ENCODE results near the gene VAMP2. TPM values are rescaled to one million over a fixed set of nuclear protein-coding genes. Genes with fewer than 3 reads are reported as not detected.

The VAMP2 gene
- total and polyA plus RNA-seq, 9 of the 15 experiments (the other 6 are each of a cell fraction or from before 2014, with no cell fraction given): 2.3 to 31.8 (median 6.0) TPM

DNA sequence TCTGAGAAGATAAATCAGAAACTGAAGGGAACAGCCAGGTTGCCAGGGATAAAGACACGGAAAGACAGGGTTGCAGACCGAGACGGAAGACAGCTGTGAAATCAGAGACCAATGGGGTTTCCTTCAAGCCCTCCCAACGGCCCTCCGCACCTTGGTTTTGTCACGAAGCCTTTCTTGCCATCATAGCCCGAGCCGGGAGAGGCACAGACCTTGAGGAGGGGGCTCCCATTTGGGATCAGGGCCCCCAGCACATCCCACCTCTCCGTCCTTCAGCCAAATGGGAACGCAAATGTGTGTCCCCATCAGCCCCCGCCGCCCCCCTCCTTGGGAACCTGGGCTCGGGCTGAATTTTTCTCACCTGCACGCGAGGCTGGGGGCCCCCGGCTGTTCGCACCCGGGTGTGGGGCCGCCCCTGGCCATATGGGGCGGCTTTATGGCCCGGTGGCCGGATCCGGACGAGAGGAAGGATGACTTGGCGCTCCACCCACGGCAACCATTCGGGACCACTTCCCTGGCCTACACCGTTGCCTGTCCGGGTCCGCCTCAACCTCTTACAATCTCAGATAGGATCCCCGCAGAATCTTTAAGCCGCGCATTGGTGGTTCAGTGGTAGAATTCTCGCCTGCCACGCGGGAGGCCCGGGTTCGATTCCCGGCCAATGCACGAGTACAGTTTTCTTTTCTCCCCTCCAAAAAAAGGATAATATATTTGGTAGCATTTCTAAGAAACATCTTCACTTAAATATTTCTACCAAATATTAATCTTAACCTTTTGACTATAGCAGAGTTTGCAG is 37.4 kb downstream of the VAMP2 start (continued):
- no peak for TF ChIP-seq ZBTB7A (IDR thresholded peaks at IDR 0.05; ENCODE audit: borderline replicate concordance, control insufficient read depth, low read depth, low read length)
- TF ChIP-seq IFI16 (CRISPR knock-in tag; IDR thresholded peaks at IDR 0.05): no peak
- no peak for TF ChIP-seq FOXA1 (IDR thresholded peaks at IDR 0.05; ENCODE audit: borderline replicate concordance)
- TF ChIP-seq SMC3 (conservative IDR thresholded peaks at IDR 0.05; ENCODE audit: insufficient read depth, low read depth, low read length): no peak
- no peak for TF ChIP-seq HDAC3 (IDR thresholded peaks at IDR 0.05; ENCODE audit: borderline replicate concordance, partially characterized antibody)
- TF ChIP-seq ZBTB34 (CRISPR knock-in tag; IDR thresholded peaks at IDR 0.05): no peak
- no peak for TF ChIP-seq ARID1B (IDR thresholded peaks at IDR 0.05)
- no peak for TF ChIP-seq ZNF24 (IDR thresholded peaks at IDR 0.05)
- TF ChIP-seq, protein P1, sequence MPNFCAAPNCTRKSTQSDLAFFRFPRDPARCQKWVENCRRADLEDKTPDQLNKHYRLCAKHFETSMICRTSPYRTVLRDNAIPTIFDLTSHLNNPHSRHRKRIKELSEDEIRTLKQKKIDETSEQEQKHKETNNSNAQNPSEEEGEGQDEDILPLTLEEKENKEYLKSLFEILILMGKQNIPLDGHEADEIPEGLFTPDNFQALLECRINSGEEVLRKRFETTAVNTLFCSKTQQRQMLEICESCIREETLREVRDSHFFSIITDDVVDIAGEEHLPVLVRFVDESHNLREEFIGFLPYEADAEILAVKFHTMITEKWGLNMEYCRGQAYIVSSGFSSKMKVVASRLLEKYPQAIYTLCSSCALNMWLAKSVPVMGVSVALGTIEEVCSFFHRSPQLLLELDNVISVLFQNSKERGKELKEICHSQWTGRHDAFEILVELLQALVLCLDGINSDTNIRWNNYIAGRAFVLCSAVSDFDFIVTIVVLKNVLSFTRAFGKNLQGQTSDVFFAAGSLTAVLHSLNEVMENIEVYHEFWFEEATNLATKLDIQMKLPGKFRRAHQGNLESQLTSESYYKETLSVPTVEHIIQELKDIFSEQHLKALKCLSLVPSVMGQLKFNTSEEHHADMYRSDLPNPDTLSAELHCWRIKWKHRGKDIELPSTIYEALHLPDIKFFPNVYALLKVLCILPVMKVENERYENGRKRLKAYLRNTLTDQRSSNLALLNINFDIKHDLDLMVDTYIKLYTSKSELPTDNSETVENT (CRISPR knock-in tag; IDR thresholded peaks at IDR 0.05): no peak
- TF ChIP-seq ZNF41 (CRISPR knock-in tag; conservative IDR thresholded peaks at IDR 0.05): no peak
- TF ChIP-seq BRD4 (IDR thresholded peaks at IDR 0.05): peak; percentile 70; the same call in 1 of the 2 replicates
- TF ChIP-seq NFE2 (IDR thresholded peaks at IDR 0.05; ENCODE audit: low read depth): peak; percentile 55; the same call in 1 of the 2 replicates
- TF ChIP-seq, protein P2, sequence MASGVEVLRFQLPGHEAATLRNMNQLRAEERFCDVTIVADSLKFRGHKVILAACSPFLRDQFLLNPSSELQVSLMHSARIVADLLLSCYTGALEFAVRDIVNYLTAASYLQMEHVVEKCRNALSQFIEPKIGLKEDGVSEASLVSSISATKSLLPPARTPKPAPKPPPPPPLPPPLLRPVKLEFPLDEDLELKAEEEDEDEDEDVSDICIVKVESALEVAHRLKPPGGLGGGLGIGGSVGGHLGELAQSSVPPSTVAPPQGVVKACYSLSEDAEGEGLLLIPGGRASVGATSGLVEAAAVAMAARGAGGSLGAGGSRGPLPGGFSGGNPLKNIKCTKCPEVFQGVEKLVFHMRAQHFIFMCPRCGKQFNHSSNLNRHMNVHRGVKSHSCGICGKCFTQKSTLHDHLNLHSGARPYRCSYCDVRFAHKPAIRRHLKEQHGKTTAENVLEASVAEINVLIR (CRISPR knock-in tag; IDR thresholded peaks at IDR 0.05): no peak
- TF ChIP-seq, protein P3, sequence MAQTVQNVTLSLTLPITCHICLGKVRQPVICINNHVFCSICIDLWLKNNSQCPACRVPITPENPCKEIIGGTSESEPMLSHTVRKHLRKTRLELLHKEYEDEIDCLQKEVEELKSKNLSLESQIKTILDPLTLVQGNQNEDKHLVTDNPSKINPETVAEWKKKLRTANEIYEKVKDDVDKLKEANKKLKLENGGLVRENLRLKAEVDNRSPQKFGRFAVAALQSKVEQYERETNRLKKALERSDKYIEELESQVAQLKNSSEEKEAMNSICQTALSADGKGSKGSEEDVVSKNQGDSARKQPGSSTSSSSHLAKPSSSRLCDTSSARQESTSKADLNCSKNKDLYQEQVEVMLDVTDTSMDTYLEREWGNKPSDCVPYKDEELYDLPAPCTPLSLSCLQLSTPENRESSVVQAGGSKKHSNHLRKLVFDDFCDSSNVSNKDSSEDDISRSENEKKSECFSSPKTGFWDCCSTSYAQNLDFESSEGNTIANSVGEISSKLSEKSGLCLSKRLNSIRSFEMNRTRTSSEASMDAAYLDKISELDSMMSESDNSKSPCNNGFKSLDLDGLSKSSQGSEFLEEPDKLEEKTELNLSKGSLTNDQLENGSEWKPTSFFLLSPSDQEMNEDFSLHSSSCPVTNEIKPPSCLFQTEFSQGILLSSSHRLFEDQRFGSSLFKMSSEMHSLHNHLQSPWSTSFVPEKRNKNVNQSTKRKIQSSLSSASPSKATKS (CRISPR knock-in tag; IDR thresholded peaks at IDR 0.05): no peak
